ENCODE measurements around the gene SRC.

The SRC gene

DNA sequence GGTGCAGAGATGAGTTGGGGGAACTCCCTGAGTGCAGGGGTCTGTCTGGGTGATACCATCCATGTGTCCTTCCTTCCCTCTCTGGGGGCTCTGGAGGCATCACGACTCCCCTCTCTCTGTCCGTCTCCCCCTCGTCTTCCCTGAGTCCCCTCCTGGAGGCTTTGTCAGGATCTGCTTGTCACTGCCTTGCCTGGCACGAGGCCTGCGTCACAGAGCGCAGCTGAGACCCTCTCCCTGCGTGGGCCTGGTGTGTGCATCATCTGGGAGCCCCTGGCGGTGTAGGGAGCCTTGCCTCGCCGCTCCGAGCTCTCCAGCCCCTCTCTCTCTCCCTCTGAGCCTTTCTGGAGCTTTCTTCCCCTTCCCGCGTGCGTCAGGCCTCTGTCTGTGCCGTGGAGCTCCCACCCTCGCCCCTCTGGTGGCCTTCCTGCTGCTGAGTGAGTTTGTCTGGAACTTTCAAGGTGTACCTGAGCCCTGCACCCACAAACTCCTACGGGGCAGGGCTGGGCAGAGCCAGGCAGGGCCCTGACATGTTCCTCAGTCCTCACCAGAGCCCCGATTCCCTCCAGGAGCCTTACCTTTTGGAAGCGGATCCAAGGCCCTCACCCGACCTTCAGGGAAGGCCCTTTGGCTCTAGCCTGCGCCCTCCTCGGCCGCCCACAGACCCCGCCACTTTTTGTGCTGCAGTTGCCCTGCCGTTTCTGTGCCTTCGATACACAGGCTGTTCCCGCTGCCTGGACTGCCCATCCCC, 70.3 kb downstream of the SRC start:
- no peak for DNase-seq

DNA sequence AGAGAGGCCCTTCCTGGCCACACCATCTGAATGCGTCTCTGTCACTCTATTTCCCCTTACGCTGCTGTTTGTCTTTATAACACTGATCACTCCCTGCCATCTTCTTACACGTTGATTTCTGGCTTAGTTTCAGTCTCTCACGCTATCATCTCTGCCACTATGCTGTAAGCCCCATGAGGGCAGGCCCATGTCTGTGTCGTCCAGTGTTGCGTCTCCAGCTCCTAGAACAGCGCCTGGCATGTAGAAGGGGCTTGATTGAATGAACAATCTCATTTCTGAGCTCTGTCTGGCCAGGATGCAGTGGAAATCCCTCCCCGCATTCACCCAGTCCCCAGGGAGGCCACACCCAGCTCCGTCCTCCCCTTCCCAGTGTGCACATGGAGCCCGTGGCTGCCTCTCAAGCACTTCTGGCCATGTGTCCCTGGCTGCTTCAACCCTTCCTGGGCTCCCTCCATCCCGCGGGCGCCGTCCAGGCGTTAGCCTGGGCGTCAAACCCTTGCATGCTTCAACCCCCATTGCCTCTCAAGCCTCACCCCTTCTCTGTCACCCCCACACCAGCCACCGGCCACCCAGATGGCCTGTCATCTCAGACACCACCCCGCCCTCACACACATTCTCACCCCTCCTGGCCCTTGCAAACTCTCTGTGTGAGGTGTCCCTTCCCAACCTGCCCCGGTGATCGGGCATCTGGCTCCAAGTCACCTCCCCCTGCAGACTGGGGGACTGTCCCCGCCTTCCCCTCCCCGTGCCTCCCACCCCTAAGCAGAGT, 71.1 kb downstream of the SRC start:
- DNase-seq: no peak

DNA sequence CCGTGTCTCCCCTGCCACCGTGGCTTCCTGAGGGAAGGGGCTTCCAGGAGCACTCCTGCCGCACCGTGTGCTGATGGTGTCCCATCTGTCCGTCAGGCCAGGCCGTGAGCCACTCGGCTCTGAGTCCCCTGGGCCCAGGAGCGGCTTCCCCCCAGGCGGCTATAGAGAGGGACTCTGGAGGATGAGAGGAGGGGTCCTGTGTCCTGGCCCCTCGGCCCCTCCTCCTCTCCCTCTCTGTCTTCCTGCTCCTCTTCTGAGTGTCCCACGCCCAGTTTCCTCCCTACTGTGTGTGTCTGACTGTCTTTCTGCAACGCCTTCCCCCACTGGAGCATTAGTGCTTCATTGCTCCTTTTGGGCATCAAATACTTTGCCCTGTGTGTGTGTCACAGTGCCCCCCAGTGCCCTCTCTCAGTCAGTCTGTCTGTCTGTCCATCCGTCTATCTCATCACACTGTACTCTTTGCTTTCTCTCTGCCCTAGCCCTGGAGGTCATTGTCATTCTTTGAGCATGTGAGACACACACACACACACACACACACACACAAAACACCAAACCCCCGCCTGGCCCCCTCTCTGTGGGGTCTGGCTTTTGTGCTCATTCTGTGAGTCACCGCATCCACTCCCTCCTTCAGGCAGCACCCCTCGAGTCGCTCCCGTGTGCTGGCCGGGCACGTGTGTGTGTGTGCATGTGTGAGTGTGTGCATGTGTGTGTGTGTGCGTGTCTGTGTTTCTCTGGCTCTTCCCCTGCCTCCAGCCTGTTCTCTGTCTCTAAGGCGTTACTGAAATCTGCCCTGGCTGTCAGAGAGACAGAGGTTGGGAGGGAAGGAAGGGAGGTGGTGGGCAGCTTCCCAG, 71.9 kb downstream of the SRC start:
- no peak for DNase-seq

DNA sequence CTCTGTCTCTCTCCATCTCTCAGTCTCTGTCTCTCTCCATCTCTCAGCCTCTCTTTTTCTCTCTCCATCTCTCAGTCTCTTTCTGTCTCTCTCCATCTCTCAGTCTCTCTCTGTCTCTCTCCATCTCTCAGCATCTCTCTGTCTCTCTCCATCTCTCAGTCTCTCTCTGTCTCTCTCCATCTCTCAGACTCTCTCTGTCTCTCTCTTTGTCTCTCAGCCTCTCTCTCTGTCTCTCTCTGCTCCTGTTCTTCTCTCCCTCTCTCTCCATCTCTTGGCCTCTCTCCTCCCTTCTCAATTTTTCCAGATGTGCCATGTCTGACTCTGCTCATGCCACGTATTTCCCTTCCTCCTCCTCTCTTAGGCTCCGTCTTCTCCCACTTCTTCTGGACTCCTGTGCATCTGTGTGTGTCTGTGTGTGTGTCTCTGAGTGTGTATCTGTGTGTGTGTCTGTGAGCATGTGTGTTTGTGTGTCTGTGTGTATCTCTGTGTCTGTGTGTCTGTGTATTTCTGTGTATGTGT, 72.7 kb downstream of the SRC start:
- DNase-seq: no peak

DNA sequence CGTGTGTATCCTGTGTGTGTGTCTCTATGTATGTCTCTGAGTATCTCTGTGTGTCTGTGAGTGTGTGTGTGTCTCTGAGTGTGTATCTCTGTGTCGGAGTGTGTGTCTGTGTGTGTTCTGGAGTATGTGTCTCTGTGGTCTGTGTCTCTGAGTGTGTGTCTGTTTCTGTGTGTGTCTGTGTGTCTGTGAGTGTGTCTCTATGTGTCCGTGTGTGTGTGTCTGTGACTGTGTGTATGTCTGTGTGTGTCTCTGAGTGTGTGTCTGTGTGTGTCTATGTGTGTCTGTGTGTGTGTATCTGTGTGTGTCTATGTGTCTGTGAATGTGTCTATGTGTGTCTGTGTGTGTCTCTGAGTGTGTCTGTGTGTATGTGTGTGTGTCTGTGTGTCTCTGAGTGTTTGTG, 73.4 kb downstream of the SRC start:
- DNase-seq: no peak

DNA sequence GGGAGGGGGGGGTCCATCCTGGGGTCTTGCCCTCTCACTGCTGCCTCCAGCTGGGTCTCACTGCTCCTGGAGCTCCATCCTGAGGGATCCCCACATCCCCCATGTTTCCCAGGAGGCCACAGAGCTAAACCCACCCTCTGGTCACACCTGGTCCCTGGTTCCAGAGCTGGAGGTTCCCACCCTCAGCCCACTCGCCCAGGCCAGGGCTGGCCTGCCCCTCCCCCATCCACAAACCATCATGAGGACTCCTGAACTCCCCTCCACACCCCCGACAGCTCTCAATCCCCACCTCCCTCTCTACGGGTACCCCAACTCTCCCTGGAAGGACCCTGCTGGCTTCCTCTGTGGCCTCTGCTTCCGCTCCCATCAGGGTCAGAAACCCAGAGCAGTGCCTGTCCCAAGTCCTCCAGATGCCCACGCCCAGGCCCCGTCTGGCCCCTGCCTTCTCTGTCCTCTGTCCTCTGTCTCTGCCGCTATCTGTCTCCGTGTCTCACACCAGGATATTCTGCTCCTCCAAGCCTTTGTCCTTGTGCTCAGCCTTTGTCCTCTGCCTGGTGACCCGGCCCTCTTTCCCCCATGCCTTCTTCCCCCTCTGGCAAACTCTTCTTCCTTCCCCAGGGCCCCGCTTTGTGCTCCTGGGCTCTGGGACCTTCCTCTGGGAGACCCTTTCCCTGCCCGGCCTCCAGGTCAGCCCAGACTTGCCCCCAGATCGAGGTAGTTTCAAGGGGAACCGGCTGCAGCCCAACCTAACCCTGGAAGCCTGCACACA, 74.0 kb downstream of the SRC start:
- no peak for DNase-seq

DNA sequence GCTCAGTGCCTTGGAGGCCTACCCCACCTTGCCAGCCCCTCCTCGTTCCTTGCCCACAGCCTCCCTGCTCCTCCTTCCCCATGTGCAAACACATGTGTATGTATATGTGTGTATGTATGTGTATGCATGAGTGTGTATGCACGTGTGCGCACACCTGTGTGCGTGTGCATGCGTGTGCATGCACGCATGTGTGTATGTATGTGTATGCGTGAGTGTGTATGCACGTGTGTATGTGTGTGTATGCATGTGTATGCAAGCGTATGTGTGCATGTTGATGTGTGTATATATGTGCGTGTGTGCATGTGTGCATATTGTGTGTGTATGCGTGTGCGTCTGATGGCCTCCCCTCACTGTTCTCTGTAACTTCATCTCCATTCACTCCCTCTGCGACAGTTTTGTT, 74.7 kb downstream of the SRC start:
- DNase-seq: no peak

DNA sequence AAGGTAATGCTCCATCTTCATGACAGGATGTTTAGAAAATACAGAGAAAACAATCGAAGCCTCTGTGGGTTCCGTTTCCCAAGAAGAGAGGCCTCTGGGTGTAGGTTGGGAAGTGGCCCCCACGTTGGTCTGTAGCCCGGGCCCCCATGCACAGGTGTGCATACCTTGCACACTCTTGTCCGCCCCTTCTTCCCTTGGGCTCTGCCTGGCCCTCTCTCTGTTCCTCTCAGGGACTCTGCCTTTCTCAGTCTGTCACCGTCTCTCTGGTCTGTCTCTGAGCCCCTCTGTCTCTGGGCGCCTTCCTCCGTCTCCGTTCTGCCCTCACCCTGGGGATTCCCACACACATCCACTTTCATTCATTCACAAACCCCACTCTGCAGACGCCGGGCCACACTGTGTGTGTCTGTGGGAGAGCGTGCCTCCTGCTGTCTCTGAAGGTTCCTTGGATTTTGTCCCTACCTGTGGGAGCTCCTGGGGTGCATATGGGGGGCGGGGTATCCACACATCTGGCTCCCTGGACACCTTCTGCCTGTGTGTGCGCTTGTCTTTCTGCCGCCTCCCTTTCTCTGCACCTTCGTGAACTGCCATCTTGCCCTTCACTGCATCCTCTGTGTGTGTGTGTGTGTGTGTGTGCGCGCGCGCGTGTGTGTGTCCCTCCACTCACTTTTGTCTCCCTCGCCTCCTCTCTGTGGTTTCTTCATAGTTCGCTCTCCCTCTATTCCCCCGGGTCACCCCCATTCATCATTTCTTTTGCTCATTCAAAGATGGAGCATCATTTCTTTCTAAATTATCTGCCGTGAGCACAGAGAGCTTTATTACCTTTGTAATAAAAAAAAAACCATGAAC, 75.3 kb downstream of the SRC start:
- no peak for DNase-seq

DNA sequence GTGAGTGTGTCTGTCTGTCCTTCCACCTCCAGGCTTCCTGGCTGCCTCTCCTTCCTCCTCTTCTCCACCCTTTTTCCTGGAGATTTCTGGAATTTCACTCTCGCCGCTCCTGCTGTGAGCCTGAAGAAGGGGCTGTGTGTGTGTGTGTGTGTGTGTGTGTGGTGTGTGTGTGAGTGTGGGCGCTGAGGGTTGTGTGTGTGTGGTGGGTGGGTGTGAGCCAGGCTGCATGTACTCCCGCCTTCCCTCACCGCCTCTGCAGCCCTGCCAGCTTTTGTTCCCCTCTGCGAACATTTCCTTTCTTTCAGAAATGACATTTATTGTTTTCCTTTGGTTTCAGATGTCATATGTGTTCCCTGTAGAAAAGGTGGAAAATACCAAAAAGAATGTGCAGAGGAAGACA, 76.0 kb downstream of the SRC start:
- no peak for DNase-seq

DNA sequence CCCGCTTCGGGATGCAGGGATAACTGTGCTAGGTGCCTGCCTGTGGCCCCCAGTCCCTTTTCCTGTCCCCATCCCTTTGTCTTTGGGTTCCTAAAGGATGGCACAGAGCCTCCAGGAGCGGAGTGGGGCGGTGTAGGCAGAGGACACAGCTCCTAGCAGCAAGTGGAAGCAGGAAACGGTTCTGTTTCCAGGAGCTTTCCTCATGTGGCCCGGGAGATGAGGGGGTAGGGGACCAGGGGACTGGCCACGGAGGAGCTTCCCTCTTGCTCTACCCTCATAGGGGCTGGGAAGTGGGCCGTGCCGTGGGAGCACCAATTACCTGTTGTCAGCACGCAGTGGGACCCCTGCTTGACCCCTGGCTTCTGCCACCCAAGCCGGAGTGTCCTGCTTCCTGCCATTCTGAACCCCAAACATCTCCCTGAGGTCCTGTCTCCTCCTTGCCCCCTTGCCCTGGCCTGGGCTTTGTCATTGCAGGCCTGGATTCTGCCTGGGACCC, 76.9 kb downstream of the SRC start:
- no peak for DNase-seq

DNA sequence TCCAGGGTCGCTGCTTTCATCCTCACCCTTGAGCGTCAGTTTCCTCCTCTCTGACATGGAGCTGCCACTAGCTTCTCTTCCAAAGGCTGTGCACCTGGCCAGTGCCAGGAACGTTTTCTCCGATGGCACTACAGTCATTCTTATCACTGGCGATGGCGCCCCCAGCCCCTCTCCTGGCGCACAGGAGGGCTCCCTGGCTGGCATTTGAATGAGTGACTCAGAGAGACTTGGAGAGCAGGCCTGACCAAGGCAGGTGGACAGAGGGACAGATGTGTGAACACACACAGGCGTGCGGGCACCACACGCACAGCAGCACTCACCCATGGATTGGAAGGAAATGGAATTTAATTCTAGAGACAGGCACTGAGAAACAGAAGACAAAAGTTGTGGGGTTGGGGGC, 77.6 kb downstream of the SRC start:
- DNase-seq: no peak

DNA sequence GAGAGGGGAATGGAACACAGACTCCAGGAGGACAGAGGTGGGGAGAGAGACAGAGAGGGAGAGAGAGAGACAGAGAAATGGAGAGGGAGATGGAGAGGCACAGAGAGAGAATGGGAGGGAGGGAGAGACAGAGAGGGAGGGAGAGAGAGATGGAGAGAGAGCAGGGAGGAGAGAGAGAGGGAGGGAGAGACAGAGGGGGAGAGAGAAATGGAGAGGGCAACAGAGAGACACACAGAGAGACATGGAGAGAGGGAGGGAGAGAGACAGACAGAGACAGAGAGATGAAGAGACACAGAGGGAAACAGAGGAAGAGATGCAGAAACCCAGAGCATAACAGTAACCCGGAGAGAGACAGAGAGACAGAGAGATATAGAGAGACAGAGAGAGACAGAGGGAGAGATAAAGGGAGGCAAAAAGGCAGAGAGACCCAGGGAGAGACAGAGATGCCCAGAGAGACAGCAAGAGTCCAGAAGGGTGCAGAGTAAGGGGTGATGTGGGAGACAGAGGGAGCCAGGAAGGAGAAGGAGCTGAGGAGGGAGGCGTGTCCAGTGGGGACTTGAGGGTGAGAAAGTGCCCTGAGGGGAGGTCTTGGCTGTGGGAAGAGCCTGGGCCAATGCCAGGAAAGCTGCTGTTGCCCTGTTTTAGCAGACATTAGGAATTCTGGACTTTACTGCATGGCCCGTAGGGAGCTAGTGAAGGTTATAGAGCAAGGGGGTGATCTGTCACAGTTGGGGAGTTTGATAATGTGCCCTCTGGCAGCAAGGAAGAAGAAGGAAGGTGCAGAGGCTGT, 78.3 kb downstream of the SRC start:
- no peak for DNase-seq

DNA sequence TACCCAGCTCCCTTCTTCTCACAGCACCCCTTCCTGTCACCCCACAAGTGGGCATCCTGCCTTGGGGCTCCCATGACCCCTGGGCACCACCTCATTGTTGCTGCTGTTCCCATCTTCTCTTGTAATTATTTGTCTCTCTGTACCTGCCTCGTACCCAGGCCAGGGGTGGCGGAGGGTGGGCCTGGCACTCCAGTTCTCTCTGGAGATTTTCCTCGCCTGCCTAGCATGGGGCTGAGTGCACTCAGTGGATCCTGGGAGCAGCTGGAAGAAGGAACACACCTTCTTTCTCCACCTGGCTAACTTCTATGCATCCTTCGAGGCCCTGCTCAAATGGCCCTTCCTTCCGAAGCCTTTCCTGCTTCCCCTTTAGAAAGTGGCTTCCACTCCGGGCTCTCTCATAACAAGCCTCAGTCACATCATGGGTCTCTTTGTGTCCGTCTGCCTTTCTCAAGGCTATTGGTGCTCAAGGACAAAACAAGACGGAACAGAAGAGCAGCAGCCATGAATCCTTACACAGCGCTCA, 79.2 kb downstream of the SRC start:
- no peak for DNase-seq

DNA sequence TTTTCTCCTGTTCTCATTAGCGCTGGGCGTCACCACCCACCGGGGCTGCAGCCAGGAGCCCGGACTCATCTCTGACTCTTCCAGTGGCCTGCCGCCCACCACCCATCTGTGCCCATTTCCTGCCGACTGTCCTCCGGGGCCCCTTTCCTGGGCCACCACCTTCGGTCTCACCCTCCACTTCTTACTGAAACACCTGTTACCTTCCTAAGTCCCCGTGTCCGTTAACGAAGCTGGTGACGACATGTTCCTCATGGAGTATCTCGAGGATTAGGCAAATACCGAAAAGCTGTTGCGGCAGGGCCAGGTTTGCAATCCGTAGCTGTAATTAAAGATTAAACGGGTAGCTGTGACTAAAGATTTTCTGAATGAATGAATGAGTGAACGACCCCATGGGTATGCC, 80.2 kb downstream of the SRC start:
- no peak for DNase-seq

DNA sequence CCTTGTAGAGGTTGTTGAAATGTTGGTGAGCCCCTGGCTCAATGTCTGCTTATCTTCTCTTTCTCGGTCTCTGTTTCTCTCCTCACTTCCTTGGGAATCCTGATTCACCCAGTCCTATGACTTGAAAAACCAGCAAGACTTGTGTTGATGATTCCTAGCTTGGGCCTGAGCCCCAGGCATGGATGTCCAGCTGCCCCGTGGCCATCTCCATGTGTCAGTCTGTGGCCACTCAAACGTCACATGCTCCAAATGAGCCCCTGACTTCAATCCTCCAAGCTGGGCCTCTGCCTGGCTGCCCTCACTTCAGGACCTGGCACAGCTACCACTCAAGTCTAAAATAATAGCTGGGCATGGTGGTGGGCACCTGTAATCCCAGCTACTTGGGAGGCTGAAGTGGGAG, 81.0 kb downstream of the SRC start:
- DNase-seq: no peak

DNA sequence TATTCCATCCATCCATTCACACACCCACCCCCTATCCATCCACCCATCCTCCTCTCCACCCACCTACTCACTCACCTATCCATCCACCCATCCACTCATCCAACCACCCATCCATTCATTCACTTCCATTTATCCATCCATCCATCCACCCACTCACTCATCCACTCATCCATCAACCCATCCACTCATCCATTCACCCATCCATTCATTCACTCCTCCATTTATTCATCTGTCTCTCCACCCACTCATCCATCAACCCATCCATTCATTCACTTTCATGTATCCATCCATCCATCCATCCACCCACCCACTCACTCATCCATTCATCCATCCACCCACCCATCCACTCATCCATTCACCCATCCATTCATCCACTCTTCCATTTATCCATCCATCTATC, 84.1 kb downstream of the SRC start:
- no peak for DNase-seq

DNA sequence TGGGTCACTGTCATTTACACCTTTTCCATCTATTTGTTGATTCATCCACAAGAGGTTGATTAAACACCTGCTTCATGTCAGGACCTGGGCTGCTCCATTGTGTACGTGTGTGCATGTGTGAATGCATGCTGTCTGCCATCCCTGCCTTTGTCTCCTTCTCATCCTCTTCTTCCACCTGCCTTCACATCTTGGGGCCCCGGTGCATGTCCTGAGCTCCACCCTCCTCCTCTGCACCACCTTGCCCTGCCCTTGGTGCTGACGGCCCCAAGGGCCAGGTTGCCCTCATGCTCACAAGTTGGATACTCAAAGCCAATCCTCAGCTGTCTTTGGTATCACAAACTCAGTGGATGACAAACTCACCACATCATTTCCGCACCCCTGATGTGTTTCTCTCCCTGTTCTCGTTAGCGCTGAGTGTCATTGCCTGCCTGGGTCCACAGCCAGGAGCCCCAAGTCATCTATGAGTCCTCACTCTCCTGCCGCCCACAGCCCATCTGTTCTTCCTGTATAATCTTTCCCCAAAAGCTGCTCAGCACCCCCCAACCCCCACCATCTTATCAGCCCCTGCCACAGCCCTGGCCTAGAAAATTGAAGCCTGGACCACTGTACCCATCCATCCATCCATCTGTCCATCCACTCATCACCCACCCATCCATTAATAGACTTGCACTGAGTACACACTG, 85.0 kb downstream of the SRC start:
- no peak for DNase-seq

DNA sequence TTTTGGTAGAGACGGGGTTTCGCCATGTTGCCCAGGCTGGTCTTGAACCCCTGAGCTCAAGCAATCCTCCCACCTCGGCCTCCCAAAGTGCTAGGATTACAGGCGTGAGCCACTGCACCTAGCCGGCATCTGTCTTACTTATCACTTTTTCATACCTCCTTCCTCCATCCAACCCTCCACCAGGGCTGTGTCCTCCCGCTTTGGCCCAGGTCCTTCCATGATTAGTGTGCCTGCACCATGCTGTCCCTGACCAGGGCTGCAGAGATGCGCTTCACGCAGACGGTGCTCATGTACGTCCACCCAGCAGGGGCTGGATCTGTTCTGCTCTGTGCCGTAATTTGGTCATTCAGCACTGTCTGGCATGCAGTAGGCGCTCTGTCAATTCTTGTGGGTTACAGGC, 85.8 kb downstream of the SRC start:
- DNase-seq: no peak

DNA sequence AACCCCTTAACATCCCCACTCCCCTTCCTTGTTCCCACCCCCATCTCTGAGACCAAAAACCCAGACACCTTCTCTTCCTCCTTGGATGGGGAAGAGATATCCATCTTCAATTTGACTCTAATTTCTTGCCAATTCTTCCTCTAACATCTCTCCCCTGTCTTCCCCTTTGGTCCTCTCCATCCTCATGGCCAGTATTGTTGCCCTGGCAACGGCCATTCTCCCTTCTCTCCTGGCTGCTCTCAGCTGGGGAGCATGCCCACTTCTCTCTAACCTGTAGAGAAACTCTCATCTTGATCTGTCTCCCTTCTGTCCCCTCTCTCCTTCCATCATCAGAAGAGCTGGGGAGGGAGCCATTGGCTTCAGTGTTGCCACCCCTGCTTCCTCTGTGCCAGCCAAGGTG, 86.7 kb downstream of the SRC start:
- DNase-seq: no peak

DNA sequence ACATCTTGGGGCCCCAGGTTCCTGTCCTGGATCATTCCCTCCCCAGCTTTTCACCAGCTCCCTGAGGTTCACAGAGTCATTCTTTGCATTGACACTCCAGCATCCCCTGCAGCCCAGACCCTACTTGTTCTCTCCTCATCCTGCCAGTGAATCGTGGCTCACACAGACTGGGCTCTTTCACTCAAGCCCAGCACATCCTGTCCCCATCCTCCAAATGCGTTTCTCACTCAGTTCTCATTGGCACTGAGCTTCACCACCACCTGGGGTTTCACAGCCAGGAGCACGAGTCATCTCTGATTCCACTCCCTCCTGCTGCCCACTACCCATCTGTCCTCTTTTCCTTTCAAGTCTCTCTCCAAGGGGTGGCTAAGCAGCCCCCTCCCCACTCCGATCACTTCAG, 89.7 kb downstream of the SRC start:
- DNase-seq: no peak

Measured in islet precursor cell (in vitro differentiated cells).